ENCODE data around the gene ARHGEF28.

ARHGEF28 gene

DNA sequence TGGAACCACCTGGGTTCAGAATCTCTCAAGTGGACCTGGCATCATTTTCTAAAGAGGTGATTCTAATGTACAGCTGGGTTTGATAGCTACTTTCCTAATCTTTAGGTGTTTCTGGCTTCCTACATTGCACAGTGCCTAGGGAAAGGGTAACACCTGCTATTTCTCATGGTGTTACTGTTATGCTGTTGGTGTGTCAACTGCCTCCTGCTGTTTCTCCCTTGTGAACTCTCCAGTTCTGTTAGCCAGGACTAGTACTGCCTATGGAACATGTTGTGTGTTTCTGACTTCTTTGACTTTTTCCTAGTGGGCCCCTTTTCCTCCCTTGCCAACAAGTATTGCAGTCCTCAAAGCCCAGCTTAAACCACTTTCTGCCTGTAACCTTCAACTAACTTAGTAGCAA lies 5.5 kb downstream of the ARHGEF28 start:
- Histone ChIP-seq H3K4me1 (ENCODE audit: control insufficient read depth in 1 of 2, insufficient read depth in 1 of 2, low read depth in 1 of 2, low read length in 1 of 2) (peaks cover 2% of the 10 kb centered on the region in 2 experiments), H3K36me3 (no peaks in the 10 kb centered on the region), H3K4me3 (ENCODE audit: low read depth in 1 of 2, low read length in 1 of 2) (no peak overlapping the region), H3K9me3 (no peaks in the 10 kb centered on the region), H3K27ac (no peak overlapping the region), H3K27me3 (peaks cover 47% of the 10 kb centered on the region)
- TF ChIP-seq, protein P1, sequence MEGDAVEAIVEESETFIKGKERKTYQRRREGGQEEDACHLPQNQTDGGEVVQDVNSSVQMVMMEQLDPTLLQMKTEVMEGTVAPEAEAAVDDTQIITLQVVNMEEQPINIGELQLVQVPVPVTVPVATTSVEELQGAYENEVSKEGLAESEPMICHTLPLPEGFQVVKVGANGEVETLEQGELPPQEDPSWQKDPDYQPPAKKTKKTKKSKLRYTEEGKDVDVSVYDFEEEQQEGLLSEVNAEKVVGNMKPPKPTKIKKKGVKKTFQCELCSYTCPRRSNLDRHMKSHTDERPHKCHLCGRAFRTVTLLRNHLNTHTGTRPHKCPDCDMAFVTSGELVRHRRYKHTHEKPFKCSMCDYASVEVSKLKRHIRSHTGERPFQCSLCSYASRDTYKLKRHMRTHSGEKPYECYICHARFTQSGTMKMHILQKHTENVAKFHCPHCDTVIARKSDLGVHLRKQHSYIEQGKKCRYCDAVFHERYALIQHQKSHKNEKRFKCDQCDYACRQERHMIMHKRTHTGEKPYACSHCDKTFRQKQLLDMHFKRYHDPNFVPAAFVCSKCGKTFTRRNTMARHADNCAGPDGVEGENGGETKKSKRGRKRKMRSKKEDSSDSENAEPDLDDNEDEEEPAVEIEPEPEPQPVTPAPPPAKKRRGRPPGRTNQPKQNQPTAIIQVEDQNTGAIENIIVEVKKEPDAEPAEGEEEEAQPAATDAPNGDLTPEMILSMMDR (IDR thresholded peaks at IDR 0.05), result no peak

DNA sequence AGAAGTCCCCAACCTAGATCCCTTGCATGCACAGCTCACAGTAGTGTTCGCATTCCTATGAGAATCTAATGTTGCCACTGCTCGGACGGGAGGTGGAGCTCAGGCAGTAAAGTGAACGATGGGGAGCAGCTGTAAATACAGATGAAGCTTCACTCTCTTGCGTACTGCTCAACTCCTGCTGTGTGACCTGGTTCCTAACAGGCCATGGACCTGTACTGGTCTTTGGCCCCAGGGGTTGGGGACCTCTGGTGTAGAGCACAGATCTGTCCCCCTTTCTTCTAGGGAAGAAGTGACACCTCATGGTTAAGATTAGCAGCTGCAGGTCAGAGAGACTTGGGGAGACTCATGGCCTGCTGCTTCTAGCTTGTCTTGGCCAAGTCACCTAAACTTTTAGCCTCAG lies 7.1 kb downstream of the ARHGEF28 start:
- Histone ChIP-seq H3K27me3 (peaks cover 43% of the 10 kb centered on the region), H3K27ac (no peak overlapping the region), H3K4me3 (ENCODE audit: low read depth in 1 of 2, low read length in 1 of 2) (no peak overlapping the region), H3K36me3 (no peaks in the 10 kb centered on the region), H3K9me3 (no peaks in the 10 kb centered on the region), H3K4me1 (ENCODE audit: control insufficient read depth in 1 of 2, insufficient read depth in 1 of 2, low read depth in 1 of 2, low read length in 1 of 2) (no peaks in the 10 kb centered on the region)
- TF ChIP-seq, protein P1 (IDR thresholded peaks at IDR 0.05), result no peak

- TF ChIP-seq, protein P1 (IDR thresholded peaks at IDR 0.05), result no peak
- no peaks in the 10 kb centered on the region for H3K36me3 ChIP-seq
- no peak overlapping the region for H3K4me3 ChIP-seq (ENCODE audit: low read depth in 1 of 2, low read length in 1 of 2)
- no peaks in the 10 kb centered on the region for H3K9me3 ChIP-seq
- H3K27ac ChIP-seq, result no peak overlapping the region
- no peaks in the 10 kb centered on the region for H3K4me1 ChIP-seq (ENCODE audit: control insufficient read depth in 1 of 2, insufficient read depth in 1 of 2, low read depth in 1 of 2, low read length in 1 of 2)
- H3K27me3 ChIP-seq, result peaks cover 11% of the 10 kb centered on the region
These were observed 10.4 kb downstream of the ARHGEF28 start for GRCh38 chr5:73636408-73636807.

DNA sequence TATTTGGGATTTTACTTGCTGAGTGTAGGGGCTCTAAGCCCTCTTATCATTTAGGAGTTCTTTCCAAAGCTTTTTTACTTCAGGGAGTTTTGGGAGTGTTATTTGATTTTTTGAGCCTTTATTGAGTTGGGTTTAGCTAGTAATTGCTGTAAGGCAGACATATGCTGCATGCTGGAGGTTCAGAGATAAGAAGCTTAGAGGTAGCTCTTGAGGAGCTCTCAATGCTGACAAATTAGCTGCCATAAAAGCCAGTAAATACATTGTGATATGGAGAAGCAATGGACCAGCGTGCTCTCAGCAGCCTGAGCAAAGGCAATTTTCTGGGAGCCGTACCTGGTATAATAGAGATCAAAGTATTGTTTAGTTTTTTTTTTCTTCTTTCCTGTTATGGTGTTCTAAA lies 11.6 kb downstream of the ARHGEF28 start:
- no peaks in the 10 kb centered on the region for H3K4me1 ChIP-seq (ENCODE audit: control insufficient read depth in 1 of 2, insufficient read depth in 1 of 2, low read depth in 1 of 2, low read length in 1 of 2)
- TF ChIP-seq, protein P1 (IDR thresholded peaks at IDR 0.05), result no peak
- H3K27ac ChIP-seq, result no peak overlapping the region

DNA sequence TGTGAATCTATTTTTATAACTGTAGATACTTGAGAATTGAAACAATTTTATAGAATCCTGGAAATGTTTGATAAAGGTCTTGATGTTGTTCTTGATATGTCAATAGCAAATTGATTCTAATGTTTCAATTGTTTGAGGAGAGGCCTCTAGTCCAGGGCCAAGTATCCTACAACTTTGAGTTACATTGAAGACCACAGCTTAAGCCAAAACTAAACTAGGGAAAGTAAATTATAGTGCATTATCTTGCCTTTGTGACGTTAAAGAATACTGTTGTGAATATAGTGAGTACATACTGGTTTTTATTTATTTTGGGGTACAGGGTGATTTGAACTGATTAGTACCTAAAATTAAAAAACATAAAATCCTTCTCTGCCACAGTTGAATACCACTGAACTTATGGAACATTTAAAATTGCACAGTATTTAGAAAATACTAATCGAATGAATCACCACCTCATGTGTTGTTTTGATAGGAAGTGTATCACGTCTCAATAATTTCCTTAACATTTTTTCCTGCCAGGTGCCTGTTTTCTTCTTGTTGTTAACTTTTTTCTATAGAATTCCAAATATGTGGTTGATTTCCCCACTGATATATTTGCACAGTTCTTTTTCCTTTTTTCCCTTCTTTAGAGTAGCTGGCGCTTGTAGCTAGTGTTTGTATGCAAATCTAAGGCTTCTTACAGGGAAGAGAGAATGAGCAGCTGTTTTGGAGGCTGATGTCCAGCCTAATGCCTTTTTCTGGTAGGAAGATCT lies 12.5 kb downstream of the ARHGEF28 start:
- no peaks in the 10 kb centered on the region for H3K9me3 ChIP-seq
- H3K4me1 ChIP-seq (ENCODE audit: control insufficient read depth in 1 of 2, insufficient read depth in 1 of 2, low read depth in 1 of 2, low read length in 1 of 2), result no peaks in the 10 kb centered on the region
- no peak overlapping the region for H3K4me3 ChIP-seq (ENCODE audit: low read depth in 1 of 2, low read length in 1 of 2)
- no peaks in the 10 kb centered on the region for H3K36me3 ChIP-seq
- H3K27ac ChIP-seq, result no peak overlapping the region
- TF ChIP-seq, protein P1 (IDR thresholded peaks at IDR 0.05), result no peak
- peaks cover 11% of the 10 kb centered on the region for H3K27me3 ChIP-seq

More for the DNA sequence above, 11.6 kb downstream of the ARHGEF28 start:
- H3K36me3 ChIP-seq, result no peaks in the 10 kb centered on the region
- no peak overlapping the region for H3K4me3 ChIP-seq (ENCODE audit: low read depth in 1 of 2, low read length in 1 of 2)
- peaks cover 11% of the 10 kb centered on the region for H3K27me3 ChIP-seq
- H3K9me3 ChIP-seq, result no peaks in the 10 kb centered on the region
